ENCODE results near the gene ZNF853.
"Not testable (repeated sequence)": the region's sequence is repeated elsewhere in the genome, so short reads cannot be mapped to it uniquely, and the experiment has no call there.

Gene ZNF853

DNA sequence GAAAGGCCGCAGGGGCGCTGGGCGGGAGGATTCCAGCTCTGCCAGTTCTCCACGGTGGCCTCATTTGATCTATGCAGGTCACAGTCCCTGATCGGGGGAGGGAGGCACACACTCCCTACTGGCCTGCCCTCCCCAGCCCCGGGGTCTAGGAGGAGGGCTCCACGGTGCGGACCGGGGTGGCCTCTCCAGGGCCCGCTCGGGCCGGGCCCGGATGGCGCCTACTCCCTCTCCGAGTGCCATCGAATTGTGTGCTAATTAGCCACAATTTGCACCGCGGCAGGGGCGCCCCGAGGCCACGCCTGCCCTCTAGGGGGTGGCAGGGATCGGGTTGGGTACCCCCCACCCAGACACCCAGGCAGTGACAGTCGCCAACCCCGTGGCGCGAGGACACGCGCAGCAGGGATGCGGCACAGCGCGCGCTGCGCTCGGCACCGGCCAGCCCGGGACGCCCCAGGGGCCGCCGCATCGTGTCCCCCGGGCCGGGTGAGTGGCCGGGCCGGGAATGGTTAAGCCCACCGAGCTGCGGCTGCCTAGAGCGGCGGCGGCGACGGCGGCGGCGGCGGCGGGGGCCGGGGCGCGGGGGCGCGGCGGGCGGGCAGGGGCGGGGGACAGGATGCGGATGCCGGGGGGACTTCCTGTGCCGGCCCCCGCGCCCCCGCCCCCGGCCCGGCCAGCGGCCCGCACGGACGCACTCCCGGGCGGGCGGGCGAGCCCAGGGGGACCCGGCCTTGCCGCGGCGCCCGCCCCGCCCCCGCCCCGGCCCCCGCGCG, at the start of gene ZNF853:
ZNF853 (plus strand) TSS at position 658 of the 770 bp plus-strand sequence. CDS start 565 bp downstream, outside the sequence.
- no peak for DNase-seq

DNA sequence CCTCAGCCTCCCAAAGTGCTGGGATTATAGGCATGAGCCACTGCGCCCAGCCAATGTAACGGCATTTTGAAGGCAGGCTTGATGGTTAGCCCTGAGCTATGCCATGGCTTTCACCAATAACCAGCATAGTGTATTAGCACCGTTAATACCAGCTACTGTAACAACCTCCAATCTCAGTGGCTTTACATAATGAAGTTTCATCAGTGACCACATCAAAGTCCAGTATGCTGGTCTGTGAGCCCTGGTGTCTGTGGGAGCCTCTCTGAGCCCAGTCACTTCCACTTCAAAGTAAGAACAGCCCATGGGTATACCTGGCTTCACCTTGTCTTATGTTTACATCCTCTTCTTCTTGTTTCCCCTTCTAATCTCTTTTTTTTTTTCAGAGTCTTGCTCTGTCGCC, 49.8 kb upstream of the ZNF853 start:
- no peak for DNase-seq

DNA sequence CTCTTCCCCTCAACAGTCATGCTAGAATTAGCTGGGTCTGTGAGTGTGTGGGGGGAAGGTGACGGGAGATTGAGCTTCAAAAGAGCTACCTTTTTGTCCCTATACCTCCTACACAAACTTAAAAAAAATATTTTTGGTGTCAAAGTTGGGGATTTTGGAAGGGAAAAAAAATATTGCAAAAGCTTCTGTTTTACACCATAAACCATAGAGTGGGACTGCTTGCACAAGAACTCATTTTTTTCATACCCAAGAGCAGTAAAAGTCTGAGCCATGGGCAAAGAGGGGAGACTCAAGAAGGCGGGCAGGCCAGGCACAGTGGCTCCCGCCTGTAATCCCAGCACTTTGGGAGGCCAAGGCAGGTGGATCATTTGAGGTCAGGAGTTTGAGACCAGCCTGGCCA, 47.5 kb upstream of the ZNF853 start:
- DNase-seq = no peak

DNA sequence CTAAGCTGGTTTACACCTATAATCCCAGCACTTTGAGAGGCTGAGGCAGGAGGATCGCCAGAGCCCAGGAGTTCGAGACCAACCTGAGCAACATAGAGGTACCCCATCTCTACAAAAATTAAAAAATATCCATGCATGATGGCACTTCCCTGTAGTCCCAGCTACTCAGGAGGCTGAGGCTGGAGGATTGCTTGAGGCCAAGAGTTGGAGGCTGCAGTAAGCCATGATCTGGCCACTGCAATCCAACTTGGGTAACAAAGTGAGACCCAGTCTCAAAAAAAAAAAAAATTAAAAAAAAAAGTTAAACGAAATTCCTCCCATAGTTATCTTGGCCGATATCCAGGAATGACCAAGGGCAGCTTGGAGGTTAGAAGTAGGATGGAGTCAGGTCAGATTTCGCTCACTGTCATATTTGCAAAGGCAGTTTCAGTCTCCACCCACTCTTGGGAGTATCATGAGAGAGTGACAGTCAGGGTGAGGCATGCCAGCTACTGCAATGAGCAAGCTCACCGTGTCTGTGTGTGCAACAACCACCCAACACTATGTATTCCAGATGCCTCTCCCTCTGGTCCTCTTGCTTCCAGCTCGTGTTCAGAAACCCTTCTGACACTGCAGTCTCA, 44.1 kb upstream of the ZNF853 start:
- DNase-seq = no peak

DNA sequence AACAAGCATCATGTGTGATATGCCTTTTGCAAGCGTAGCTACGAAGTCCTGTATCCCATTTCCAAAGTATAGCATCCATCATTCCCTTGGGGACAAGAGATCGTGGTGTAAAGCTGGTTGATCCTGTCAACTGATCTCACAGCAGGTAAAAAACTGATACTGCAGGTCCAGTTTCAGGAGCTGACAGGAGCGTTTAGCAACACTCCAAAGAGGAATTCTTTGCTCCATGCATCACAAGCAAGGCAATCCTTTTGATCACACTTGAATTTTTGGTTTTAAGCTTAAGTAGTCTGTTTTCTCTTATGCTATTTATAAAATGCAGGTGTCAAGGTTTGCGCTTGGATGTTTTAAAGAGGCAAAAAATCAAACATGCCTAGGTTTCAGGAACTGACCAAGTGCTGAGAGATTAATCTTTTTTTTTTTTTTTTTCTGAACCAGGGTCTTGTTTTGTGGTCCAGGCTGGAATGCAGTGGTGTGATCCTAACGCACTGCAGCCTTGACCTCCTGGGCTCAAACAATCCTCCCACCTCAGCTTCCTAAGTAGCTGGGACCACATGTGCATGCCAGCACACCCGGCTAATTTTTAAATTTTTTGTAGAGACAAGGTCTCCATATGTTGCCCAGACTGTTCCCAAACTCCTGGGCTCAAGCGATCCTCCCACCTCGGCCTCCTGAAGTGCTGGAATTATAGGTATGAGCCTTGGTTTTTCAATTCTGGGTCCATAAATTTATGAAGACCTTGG, 40.0 kb upstream of the ZNF853 start:
- no peak for DNase-seq

DNA sequence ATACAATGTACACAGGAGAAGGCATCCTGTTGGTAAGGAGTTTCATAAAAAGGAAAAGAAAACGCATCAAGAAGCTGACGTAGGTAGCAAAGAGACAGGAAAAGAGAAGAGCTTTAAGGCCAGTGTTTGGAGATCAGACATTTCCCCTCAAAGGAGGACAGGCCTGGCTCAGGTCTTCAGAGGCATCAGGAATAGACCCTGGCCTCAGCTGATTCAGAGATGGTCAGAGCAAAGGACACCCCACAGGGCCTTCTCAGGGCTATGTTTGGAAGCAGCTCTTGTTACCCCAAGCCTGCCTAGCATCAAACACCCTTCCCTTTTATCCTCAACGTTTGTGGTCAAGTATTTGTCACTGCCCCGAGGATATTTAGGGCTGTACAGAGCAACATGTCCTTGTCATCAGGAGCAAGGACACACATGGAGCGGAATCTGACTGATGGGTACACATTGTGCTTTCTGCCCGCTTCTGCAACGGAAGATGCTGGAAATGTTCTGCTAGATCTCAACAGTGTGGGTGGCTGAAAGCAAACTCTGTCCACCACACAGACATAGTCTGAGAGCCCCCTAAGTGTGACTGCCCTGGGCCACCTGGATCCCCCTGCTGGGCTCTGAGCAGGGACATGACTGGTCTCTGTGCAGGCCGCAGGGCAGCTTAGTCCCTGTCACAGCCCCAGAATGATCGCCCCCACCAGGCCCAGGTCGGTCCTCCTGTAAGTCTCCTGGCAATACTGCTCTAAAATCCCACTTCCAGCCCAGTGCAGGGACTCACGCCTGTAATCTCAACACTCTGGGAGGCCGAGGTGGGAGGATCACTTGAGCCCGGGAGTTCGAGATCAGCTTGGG, 39.2 kb upstream of the ZNF853 start:
- DNase-seq = no peak

DNA sequence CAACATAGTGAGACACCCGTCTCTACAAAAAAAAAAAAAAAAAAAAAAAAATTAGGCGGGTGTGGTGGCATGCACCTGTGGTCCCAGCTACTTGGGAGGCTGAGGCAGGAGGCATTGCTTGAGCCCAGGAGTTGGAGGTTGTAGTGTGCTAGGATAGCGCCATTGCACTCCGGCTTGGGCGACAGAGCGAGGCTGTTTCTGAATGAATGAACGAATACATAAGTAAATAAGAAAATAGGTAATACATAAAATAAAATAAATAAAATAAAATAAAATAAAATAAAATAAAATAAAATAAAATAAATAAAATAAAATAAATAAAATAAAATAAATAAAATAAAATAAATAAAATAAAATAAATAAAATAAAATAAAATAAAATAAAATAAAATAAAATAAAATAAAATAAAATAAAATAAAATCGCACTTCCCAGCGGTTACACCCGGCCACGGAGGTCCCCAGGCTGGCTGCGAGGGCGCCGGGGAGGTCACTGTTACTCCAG, 38.5 kb upstream of the ZNF853 start:
- DNase-seq = not testable (repeated sequence)

DNA sequence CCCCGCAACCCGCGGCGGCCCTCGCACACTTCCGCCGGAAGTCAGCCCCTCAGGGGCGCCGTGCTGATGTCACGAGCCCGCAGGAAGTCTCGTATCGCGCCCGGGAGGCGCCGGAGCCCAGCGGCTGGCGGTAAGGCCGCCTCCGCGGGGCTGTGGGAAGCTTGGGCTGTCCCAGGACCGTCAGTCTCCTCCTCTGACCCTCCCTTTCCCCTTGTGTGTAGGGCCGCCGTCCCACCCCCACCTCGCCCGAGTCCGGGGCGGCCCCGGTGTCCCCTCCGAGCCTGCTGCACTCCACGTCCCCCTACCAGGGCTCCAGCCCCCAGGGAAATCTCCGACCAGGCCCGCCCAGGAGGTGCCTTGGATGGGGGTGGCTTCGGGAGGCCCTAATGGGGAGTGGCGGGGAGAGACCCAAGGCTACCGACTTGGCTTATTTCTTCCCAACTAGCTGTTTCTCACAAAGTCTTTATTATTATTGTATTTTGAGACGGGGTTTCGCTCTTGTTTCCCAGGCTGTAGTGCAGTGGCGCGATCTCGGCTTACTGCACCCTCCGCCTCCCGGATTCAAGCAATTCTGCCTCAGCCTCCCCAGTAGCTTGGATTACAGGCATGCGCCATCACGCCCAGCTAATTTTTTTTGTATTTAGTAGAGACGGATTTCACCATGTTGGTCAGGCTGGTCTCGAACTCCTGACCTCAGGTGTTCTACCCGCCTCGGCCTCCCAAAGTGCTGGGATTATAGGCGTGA, 37.9 kb upstream of the ZNF853 start, which contains the start of gene ZDHHC4:
ZDHHC4 (plus strand) TSS at position 86 of the 745 bp plus-strand sequence. CDS start 3,108 bp downstream, outside the sequence.
- DNase-seq = peak; percentile 60

DNA sequence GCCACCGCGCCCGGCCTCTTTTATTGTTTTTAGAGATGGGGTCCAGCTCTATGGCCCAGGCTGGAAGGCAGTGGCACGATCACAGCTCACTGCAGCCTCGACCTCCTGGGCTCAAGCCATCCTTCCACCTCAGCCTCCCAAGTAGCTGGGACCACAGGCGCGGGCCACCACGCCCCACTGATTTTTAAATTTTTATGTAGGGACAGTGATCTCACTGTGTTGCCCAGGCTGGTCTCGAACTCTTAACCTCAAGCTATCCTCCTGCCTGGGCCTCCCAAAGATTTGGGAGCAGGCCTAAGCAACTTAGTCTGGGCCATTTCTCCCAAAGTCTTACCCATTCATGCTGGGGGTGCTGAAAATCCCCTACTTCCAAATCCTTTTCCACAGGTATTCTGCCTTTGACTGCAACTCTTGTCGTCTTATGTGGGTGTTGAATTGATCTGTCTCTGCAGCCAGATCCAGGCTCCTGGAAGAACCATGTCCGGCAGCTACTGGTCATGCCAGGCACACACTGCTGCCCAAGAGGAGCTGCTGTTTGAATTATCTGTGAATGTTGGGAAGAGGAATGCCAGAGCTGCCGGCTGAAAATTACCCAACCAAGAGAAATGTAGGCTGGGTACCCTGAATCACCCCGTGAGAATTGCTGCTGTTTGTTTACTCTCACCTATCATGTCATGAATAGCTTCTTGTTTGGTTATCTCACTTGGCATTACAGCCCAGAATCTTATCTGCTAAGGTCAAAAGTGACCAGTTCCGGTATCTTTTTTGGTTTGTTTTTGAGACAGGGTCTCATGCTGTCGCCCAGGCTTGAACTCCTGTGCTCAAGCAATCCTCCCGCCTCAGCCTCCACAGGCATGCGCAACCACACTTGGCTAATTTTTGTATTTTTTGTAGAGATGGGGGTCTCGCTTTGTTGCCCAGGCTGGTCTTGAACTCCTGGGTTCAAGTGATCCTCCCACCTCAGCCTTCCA, 37.0 kb upstream of the ZNF853 start:
- DNase-seq = no peak

DNA sequence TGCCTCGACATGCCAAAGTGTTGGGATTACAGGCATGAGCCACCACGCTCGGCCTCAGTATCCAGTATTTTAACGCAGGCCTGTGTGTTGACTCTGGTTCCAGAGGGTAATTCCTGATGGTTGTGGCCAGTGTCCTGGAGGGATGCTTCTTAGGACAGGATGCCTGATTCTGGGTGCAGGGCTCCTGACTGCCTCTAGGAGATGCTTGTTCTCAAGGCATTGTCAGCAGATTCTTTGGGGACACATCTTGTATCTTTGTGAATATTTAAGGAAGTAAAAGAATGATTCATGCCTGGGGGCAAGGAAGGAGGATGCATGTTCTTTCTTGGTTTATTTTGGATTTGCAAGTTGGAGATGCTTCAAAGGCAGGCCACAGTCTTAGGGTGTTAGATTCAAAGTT, 36.0 kb upstream of the ZNF853 start:
- DNase-seq = no peak

DNA sequence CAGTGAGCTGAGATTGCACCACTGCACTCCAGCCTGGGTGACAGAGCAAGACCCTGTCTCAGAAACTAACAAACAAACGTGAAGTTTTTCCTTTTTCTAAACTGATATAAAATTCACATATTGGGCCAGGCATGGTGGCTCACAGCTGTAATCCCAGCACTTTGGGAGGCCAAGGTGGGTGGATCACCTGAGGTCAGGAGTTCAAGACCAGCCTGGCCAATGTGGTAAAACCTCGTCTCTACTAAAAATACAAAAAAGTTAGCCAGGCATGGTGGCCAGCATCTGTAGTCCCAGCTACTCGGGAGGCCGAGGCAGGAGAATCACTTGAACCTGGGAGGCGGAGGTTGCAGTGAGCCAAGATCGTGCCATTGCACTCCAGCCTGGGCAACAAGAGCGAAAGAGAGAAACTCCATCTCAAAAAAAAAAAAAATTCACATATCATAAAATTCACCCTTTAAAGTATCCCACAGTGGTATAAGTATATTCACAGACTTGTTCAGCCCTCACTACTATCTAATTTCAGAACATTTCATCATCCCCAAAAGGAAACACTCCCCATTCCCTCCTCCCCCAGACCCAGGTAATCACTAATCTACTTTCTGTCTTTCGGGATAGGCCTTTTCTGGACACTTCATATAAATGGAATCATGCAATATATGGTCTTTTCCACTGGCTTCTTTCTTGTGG, 29.5 kb upstream of the ZNF853 start:
- DNase-seq = not testable (repeated sequence)

DNA sequence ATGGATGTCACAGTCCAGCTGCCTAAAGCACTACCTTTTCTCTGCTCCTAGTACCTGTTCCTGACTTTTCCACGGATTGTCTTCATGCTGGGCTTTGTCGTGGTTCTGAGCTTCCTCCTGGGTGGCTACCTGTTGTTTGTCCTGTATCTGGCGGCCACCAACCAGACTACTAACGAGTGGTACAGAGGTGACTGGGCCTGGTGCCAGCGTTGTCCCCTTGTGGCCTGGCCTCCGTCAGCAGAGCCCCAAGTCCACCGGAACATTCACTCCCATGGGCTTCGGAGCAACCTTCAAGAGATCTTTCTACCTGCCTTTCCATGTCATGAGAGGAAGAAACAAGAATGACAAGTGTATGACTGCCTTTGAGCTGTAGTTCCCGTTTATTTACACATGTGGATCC, 26.8 kb upstream of the ZNF853 start:
- DNase-seq = no peak

DNA sequence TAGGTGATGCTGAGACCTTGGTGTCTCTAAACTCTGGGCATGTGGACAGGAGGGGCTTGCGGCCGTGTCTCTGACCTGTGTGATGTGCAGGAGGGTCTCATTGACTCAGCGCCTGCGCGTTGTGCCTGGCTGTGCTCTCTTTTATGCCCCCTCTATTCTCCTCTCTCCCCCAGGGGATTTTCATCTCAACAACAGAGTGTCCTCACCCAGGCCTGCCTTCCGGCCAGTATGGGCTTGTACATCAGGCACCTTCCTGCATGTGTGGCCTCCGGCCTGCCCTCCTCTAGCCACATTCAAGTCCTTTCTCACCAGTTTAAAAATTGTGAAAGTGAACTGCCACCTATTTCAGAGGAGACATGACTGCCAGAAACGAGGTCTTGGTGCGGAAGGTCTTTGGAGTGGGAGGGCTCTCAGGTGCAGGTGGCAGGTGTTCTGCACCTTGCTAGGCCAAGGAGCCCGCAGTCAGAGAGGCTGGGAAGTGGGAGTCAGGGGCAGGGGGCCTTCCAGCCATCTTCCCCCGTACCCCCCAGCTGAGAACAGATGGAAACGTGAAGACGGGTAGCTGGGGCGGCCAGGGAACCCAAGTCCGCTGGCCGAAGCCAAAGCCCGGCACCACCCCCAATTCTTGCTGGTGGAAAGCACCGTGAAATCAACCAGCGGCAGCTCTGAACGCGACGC, 26.1 kb upstream of the ZNF853 start:
- DNase-seq = no peak

DNA sequence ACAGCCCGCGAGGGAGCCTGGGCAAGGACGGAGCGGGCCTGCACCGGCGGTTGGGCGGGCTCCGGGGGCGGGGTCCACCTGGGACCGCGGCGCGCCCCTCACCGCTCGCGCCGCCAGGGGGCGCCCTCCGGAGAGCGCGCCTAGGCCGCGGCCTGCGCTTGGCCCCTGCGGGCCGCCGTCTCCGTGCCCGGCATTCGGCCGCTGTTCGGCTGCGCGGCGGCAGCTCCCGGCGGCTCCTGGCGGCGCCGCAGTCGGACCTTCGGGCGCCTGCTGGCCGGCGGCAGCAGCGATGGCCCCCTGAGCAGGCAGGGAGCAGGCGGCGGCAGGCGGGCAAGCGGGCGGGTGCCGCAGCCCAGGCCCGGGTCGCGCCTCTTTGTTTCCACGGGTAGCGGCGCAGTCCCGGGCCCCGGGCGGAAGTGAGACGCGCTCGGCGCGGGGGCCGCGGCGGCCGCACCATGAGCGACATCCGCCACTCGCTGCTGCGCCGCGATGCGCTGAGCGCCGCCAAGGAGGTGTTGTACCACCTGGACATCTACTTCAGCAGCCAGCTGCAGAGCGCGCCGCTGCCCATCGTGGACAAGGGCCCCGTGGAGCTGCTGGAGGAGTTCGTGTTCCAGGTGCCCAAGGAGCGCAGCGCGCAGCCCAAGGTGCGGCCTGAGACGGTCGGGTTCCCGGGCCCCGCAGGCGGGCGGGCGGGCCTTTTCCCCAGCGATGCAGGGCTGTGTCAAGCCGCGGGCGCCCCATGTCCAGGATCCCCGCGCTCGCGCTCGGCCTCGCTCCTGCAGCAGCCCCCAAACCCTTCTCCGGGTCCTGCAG, 25.4 kb upstream of the ZNF853 start, which contains the start of gene INTS15:
INTS15 (plus strand) TSS at position 193 of the 816 bp plus-strand sequence; CDS start at position 456, 263 bp downstream.
- no peak for DNase-seq

DNA sequence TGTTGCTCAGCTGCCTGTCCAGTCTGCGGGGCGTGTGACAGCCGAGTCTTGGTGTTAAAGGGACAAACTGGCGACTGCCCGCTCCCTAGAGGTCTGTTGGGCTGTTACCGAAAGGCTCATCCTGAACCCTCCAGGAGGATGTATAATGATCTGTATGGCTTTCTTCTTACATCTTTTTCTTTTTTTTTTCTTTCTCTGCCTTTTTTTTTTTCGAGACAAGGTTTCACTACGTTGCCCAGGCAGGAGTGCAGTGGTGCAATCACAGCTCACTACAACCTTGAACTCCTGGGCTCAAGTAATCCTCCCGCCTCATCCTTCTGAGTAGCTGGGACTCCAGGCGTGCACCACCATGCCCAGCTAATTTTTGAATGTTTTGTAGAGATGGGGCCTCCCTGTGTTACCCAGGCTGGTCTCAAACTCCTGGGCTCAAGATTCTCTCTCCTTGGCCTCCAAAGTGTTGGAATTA, 24.7 kb upstream of the ZNF853 start:
- no peak for DNase-seq

DNA sequence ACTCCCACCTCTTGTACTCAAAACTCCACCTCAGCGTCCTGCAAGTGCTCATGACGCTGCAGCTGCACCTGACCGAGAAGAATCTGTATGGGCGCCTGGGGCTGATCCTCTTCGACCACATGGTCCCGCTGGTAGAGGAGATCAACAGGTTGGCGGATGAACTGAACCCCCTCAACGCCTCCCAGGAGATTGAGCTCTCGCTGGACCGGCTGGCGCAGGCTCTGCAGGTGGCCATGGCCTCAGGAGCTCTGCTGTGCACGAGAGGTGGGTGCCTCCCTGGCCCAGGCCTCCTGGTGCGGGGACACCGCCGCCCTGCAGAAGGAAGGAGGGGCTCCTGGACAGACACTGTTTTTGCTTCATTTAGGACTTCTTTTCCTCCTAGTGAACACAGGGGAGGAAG, 15.3 kb upstream of the ZNF853 start:
- DNase-seq = no peak

DNA sequence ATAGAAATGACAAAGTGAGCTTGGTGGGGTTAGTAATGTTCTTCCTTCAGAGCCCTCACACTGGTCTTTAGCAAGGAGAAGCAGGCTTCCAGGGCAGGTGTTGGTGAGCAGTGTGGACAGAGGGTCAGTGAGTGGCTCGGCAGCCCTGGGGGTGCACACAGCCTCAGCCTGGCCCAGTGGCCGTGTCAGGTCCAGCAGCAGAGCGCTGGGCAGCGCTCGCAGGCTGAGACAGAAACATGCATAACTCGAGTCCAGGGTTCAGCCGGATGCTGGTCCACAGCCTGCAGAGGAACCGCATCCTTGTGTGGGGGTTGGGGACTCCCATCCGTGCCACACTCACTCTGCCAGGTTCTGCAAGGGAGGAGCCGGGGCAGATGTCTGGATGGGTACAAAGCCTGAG, 11.0 kb upstream of the ZNF853 start:
- no peak for DNase-seq

Data from DMS 273 treated with DMSO at 0.1 percent for 48 hours (cell line).